ENCODE measurements around the gene HHAT.
"Not testable (repeated sequence)": the region's sequence is repeated elsewhere in the genome, so short reads cannot be mapped to it uniquely, and the experiment has no call there.

HHAT gene

GRCh38 chr1:210654176-210654981, 325.7 kb downstream of the HHAT start:
- DNase-seq (ENCODE audit: low read depth), result peak; percentile 1
- TF ChIP-seq CTCF (conservative IDR thresholded peaks at IDR 0.05; ENCODE audit: low read depth, low read length), result no peak
- H3K4me3 ChIP-seq (ENCODE audit: low read depth, low read length), result no peak overlapping the region

- no peak for DNase-seq (ENCODE audit: low read depth)
- no peak overlapping the region for H3K4me3 ChIP-seq (ENCODE audit: low read depth, low read length)
- no peak for TF ChIP-seq CTCF (conservative IDR thresholded peaks at IDR 0.05; ENCODE audit: low read depth, low read length)
Observed at GRCh38 chr1:210655511-210655910, 326.8 kb downstream of the HHAT start.

GRCh38 chr1:210657806-210658205, 329.1 kb downstream of the HHAT start:
- no peak for DNase-seq (ENCODE audit: low read depth)
- H3K4me3 ChIP-seq (ENCODE audit: low read depth, low read length), result no peak overlapping the region
- TF ChIP-seq CTCF (conservative IDR thresholded peaks at IDR 0.05; ENCODE audit: low read depth, low read length), result no peak

GRCh38 chr1:210661520-210661919, 332.8 kb downstream of the HHAT start:
- H3K4me3 ChIP-seq (ENCODE audit: low read depth, low read length); DNase-seq (ENCODE audit: low read depth): not testable (repeated sequence)

- TF ChIP-seq CTCF (conservative IDR thresholded peaks at IDR 0.05; ENCODE audit: low read depth, low read length), result no peak
- no peak for DNase-seq (ENCODE audit: low read depth)
- H3K4me3 ChIP-seq (ENCODE audit: low read depth, low read length), result no peak overlapping the region
Observed at GRCh38 chr1:210662291-210663050, 333.8 kb downstream of the HHAT start.

GRCh38 chr1:210663730-210664573, 335.2 kb downstream of the HHAT start:
- no peak overlapping the region for H3K4me3 ChIP-seq (ENCODE audit: low read depth, low read length)
- DNase-seq (ENCODE audit: low read depth), result no peak
- TF ChIP-seq CTCF (conservative IDR thresholded peaks at IDR 0.05; ENCODE audit: low read depth, low read length), result no peak

GRCh38 chr1:210669951-210670350, 341.2 kb downstream of the HHAT start:
- DNase-seq (ENCODE audit: low read depth), result no peak
- no peak for TF ChIP-seq CTCF (conservative IDR thresholded peaks at IDR 0.05; ENCODE audit: low read depth, low read length)
- H3K4me3 ChIP-seq (ENCODE audit: low read depth, low read length), result no peak overlapping the region

Measured in choroid plexus epithelial cell (primary cell).